HepG2 (cell line): ENCODE results near the gene CELF4. TPM values are rescaled to one million over a fixed set of nuclear protein-coding genes. Genes with fewer than 3 reads are reported as not detected.

ENCODE experiments used
- ATAC-seq: fragments of 200-7000 bp; cut with Tn5 transposase; 3 replicates; pipeline ENCODE4 v1.9.1; 2020; ENCODE audit warnings: mild to moderate bottlenecking, moderate library complexity
- BruUV-seq: library from RNA; stranded (reverse); fragments of 400-500 nt; replicated peaks from 2 replicates; lab custom pipeline; 2021; lab: Mats Ljungman, UMichigan
- CTCF ChIA-PET: fragments of 300-600 bp; formaldehyde crosslinking; extraction: SDS; loops from one replicate; lab custom pipeline; 2021; ENCODE audit warnings: low total read pairs, inconsistent platforms, low intra/inter-chr PET ratio; lab: Yijun Ruan, JAX
- POLR2A ChIA-PET: fragments of 350-600 bp; sonication (Branson Sonifier 250); formaldehyde crosslinking; loops from one replicate; lab custom pipeline; 2020; ENCODE audit warnings: antibody characterized with exemption, inconsistent platforms; lab: Yijun Ruan, JAX
- DNase-seq: peaks from one replicate; pipeline ENCODE4 v3.0.0-alpha.2; 2015; ENCODE audit warnings: low spot score
- FAIRE-seq: peaks from 3 replicates; lab custom pipeline; 2011; peaks lifted over from hg19 to GRCh38; lab: Jason Lieb, UNC
- H2AFZ ChIP-seq: one replicate; pipeline ENCODE4 v1.6.1; 2011; ENCODE audit warnings: low read length, inconsistent platforms
- H3K27ac ChIP-seq: fragments of 300-600 bp; 3 replicates; pipeline ENCODE4 v1.8.0; 2011; ENCODE audit warnings: mixed run types, mild to moderate bottlenecking, mixed read lengths, low read length, inconsistent platforms; ENCODE audit not compliant: insufficient read depth; ENCODE audit errors: extremely low read length
- H3K27me3 ChIP-seq, 2 experiments: fragments of 200-600 bp in 1 of 2; 2 replicates in 1 of 2; 3 replicates in 1 of 2; pipeline versions ENCODE4 v1.6.0 to v1.8.0; 2011; ENCODE audit warnings: low read length in 2 of 2, mild to moderate bottlenecking in 2 of 2, moderate library complexity in 2 of 2, inconsistent platforms in 1 of 2; ENCODE audit not compliant: insufficient read depth in 2 of 2, control insufficient read depth in 1 of 2
- H3K36me3 ChIP-seq, 2 experiments: fragments of 200-600 bp in 1 of 2; replicated peaks in 1 of 2; 2 replicates in 1 of 2; 3 replicates in 1 of 2; pipeline versions ENCODE4 v1.5.1 to v1.8.0; 2011; ENCODE audit warnings: low read length in 2 of 2, inconsistent platforms in 1 of 2; ENCODE audit not compliant: insufficient read depth in 2 of 2, control insufficient read depth in 1 of 2
- H3K4me1 ChIP-seq: 2 replicates; pipeline ENCODE4 v1.5.1; 2012; ENCODE audit warnings: low read length, inconsistent platforms; ENCODE audit not compliant: insufficient read depth
- H3K4me2 ChIP-seq: 2 replicates; pipeline ENCODE4 v1.6.0; 2011; ENCODE audit warnings: low read depth, low read length, inconsistent platforms
- H3K4me3 ChIP-seq, 3 experiments: fragments of 200-600 bp in 1 of 3; sonication (generic), shearing (Covaris generic) in 1 of 3; replicated peaks in 1 of 3; 2 replicates each; pipeline ENCODE4 v1.5.1; 2011 to 2016; ENCODE audit warnings: low read length in 3 of 3, inconsistent platforms in 2 of 3, low read depth in 2 of 3, mild to moderate bottlenecking in 2 of 3, control low read depth in 1 of 3, mixed read lengths in 1 of 3; ENCODE audit not compliant: insufficient read depth in 1 of 3
- H3K79me2 ChIP-seq: one replicate; pipeline ENCODE4 v1.6.1; 2011; ENCODE audit warnings: low read length, inconsistent platforms; ENCODE audit not compliant: insufficient read depth
- H3K9ac ChIP-seq: 2 replicates; pipeline ENCODE4 v1.6.0; 2011; ENCODE audit warnings: mild to moderate bottlenecking, low read depth, low read length, inconsistent platforms; ENCODE audit not compliant: insufficient read depth
- H3K9me3 ChIP-seq: 2 replicates; pipeline ENCODE4 v1.5.1; 2012; ENCODE audit warnings: mild to moderate bottlenecking, low read length
- H4K20me1 ChIP-seq: 2 replicates; pipeline ENCODE4 v1.6.0; 2011; ENCODE audit warnings: inconsistent platforms, mild to moderate bottlenecking, low read length, moderate library complexity; ENCODE audit not compliant: insufficient read depth
- KIAA2018 ChIP-seq: sonication (generic); formaldehyde crosslinking; IDR thresholded peaks from 2 replicates; pipeline ENCODE4 v1.5.0; 2020; ENCODE audit warnings: mild to moderate bottlenecking, missing genetic modification reagents, borderline replicate concordance
- NFATC3 ChIP-seq: sonication (generic); formaldehyde crosslinking; IDR thresholded peaks from 2 replicates; pipeline ENCODE4 v1.5.1; 2020; ENCODE audit warnings: mild to moderate bottlenecking, missing genetic modification reagents
- NKX3-1 ChIP-seq: sonication (generic); formaldehyde crosslinking; IDR thresholded peaks from 2 replicates; pipeline ENCODE4 v1.5.0; 2020; ENCODE audit warnings: missing genetic modification reagents
- POLR2A ChIP-seq, 2 experiments: IDR thresholded peaks; 2 replicates each; pipeline ENCODE4 v1.6.1; 2011; ENCODE audit warnings: low read depth in 2 of 2, low read length in 2 of 2, mild to moderate bottlenecking in 1 of 2, moderate library complexity in 1 of 2; ENCODE audit not compliant: insufficient read depth in 1 of 2
- RBM39 ChIP-seq: fragments of 200-400 bp; formaldehyde crosslinking; IDR thresholded peaks from one replicate; pipeline ENCODE4 v1.6.1; 2018; ENCODE audit warnings: antibody characterized with exemption, mild to moderate bottlenecking, low read depth, low read length; ENCODE audit not compliant: poor library complexity, severe bottlenecking
- SP2 ChIP-seq: sonication (generic); formaldehyde crosslinking; IDR thresholded peaks from 2 replicates; pipeline ENCODE4 v1.5.1; 2020; ENCODE audit warnings: mild to moderate bottlenecking, missing genetic modification reagents
- SRF ChIP-seq: IDR thresholded peaks from 2 replicates; pipeline ENCODE4 v1.6.1; 2011; ENCODE audit warnings: mild to moderate bottlenecking, low read depth, low read length, moderate library complexity
- ZFP41 ChIP-seq: sonication (generic); formaldehyde crosslinking; IDR thresholded peaks from 2 replicates; pipeline ENCODE4 v1.4.0; 2020; ENCODE audit warnings: mild to moderate bottlenecking, missing genetic modification reagents, borderline replicate concordance
- ZFP90 ChIP-seq: sonication (generic); formaldehyde crosslinking; IDR thresholded peaks from 2 replicates; pipeline ENCODE4 v1.8.0; 2022; ENCODE audit warnings: missing genetic modification reagents, mild to moderate bottlenecking, inconsistent platforms, borderline replicate concordance
- ZNF101 ChIP-seq: sonication (generic); formaldehyde crosslinking; IDR thresholded peaks from 2 replicates; pipeline ENCODE4 v1.4.0; 2020; ENCODE audit warnings: mild to moderate bottlenecking, low read depth, missing genetic modification reagents, borderline replicate concordance
- ZNF350 ChIP-seq: sonication (generic); formaldehyde crosslinking; IDR thresholded peaks from 2 replicates; pipeline ENCODE4 v1.4.0; 2020; ENCODE audit warnings: mild to moderate bottlenecking, low read depth, missing genetic modification reagents, borderline replicate concordance
- ZNF616 ChIP-seq: sonication (generic); formaldehyde crosslinking; IDR thresholded peaks from 2 replicates; pipeline ENCODE4 v1.5.0; 2020; ENCODE audit warnings: low read depth, mild to moderate bottlenecking, missing genetic modification reagents
- ZNF850 ChIP-seq: sonication (generic); formaldehyde crosslinking; conservative IDR thresholded peaks from 2 replicates; pipeline ENCODE4 v1.9.0; 2021; ENCODE audit warnings: mild to moderate bottlenecking, missing genetic modification reagents
- WGBS: methylation state at CpG from one replicate; pipeline ENCODE4 v1.1.6; 2017; ENCODE audit warnings: low lambda C conversion rate; 5-methylcytosine and 5-hydroxymethylcytosine counted together
- in situ Hi-C: cut with HindIII; loops from 2 replicates; pipeline ENCODE4 v1.10.0; 2017; ENCODE audit warnings: low pct_unique_long_range_greater_than_20kb; ENCODE audit not compliant: extremely low pct_ligation_motif_present
- intact Hi-C: fragments of 100-400 bp; cut with micrococcal nuclease; formaldehyde crosslinking; loops from one replicate; pipeline ENCODE4 v1.10.0; 2022; ENCODE audit not compliant: unreplicated experiment
- polyA plus RNA-seq, 8 experiments: library from polyadenylated mRNA; depleted of rRNA in 3 of 8; stranded (reverse) in 7 of 8; unstranded in 1 of 8; fragments of >200 nt; fragmentation: Illumina TruSeq in 4 of 8; extraction: Trizol in 4 of 8; gene quantifications; 2 replicates each; pipeline versions ENCODE4 v1.2.1 to v1.2.3, GENCODE V29; 2011 to 2016; ENCODE audit warnings: low read depth in 4 of 8, missing spikeins in 1 of 8, mixed read lengths in 1 of 8; ENCODE audit not compliant: insufficient read depth in 1 of 8
- total RNA-seq, 5 experiments: library from RNA; depleted of rRNA; stranded (reverse); fragments of >200 nt; fragmentation: Illumina TruSeq; extraction: Trizol; gene quantifications; 2 replicates each; pipeline ENCODE4 v1.2.3, GENCODE V29; 2016; ENCODE audit warnings: low read depth in 1 of 5

The CELF4 gene
- total and polyA plus RNA-seq, 2 of the 13 experiments (the other 11 are each of a cell fraction or from before 2014, with no cell fraction given) = not detected

- in situ Hi-C loops (no loop called here), intact Hi-C loops (no loop called here)
- Histone ChIP-seq H2AFZ (no peak overlapping the region), H3K4me3 (no peak overlapping the region), H3K4me2 (no peak overlapping the region), H3K27me3 (peaks cover 0 to 6% of the 10 kb centered on the region in 2 experiments; a peak in 1 of 5 replicates), H3K79me2 (no peaks in the 10 kb centered on the region), H3K36me3 (no peaks in the 10 kb centered on the region), H3K27ac (no peak overlapping the region), H4K20me1 (no peaks in the 10 kb centered on the region), H3K9ac (no peak overlapping the region), H3K9me3 (no peaks in the 10 kb centered on the region), H3K4me1 (no peaks in the 10 kb centered on the region)
- TF ChIP-seq ZNF350 (no peak), RBM39 (no peak), ZNF101 (no peak)
- 0% methylated on average over 1 of the region's 3 CpGs for WGBS
- ChIA-PET CTCF (no interaction called here), POLR2A (no interaction called here)
- ATAC-seq = no peak
- no peak for FAIRE-seq
- no peak for DNase-seq
- BruUV-seq = no TSS peak
These were observed 209.8 kb downstream of the CELF4 start for GRCh38 chr18:37355772-37356171.

DNA sequence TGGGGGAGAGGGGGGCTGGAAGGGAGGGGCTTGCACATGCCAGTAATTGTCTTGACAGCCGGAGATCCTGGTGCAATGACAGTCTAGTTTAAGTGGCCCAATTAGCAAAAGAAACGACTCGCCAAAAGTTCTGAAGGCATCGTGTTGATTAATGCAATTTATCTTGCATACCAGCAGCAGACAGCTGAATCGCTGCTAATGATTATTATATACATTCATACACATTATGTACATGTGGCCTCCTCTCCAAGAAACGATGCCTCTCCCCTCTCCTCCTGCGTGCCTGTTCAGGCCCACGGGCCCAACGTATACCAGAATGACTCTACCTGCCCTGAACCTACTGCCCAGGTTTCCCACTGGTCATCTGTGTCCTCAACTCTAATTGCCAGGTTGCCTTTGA, 214.5 kb downstream of the CELF4 start:
- DNase-seq (no peak), FAIRE-seq (no peak), ATAC-seq (no peak)
- intact Hi-C loops (no loop called here), in situ Hi-C loops (no loop called here)
- no peaks in the 10 kb centered on the region for H4K20me1 ChIP-seq
- no peaks in the 10 kb centered on the region for H3K79me2 ChIP-seq
- CTCF ChIA-PET = no interaction called here
- H3K9ac ChIP-seq = no peak overlapping the region
- H3K4me1 ChIP-seq = no peaks in the 10 kb centered on the region
- H3K27ac ChIP-seq = no peak overlapping the region
- H2AFZ ChIP-seq = no peak overlapping the region
- no peak overlapping the region for H3K4me2 ChIP-seq
- WGBS = 10% methylated on average over 9 of the region's 9 CpGs
- no TSS peak for BruUV-seq
- H3K27me3 ChIP-seq = peaks cover 0 to 30% of the 10 kb centered on the region in 2 experiments; a peak in 2 of 5 replicates
- H3K4me3 ChIP-seq = no peak overlapping the region
- no peaks in the 10 kb centered on the region for H3K36me3 ChIP-seq
- POLR2A ChIA-PET = no interaction called here
- H3K9me3 ChIP-seq = no peaks in the 10 kb centered on the region
- TF ChIP-seq SRF (no peak), SP2 (CRISPR knock-in tag) (no peak), ZFP41 (no peak), NFATC3 (CRISPR knock-in tag) (no peak), ZNF850 (CRISPR knock-in tag) (no peak), POLR2A (IDR thresholded peaks at IDR 0.05; ENCODE audit: insufficient read depth in 1 of 2, low read depth in 2 of 2, low read length in 2 of 2) (no peak), ZFP90 (CRISPR knock-in tag) (no peak), ZNF616 (CRISPR knock-in tag) (no peak), NKX3-1 (no peak), KIAA2018 (CRISPR knock-in tag) (no peak)
